ENCODE measurements around the gene SMU1.

GRCh38 chr9:33117306-33117705 is 40.8 kb upstream of the SMU1 start:
- TF ChIP-seq CTCF (conservative IDR thresholded peaks at IDR 0.05; ENCODE audit: low read length) (no peak), EZH2phosphoT487 (IDR thresholded peaks at IDR 0.05; ENCODE audit: borderline replicate concordance, low read depth, low read length) (no peak)

All from OCI-LY7 (cell line).